Peyer's patch (tissue), 4 donors: ENCODE measurements around the gene TMEM260.

Source experiments
- POLR2A ChIP-seq, 2 donors: fragments of 450-650 bp; IDR thresholded peaks; one replicate each; pipeline ENCODE4 v1.5.1; 2017; ENCODE audit warnings: antibody characterized with exemption in 2 of 2, mild to moderate bottlenecking in 2 of 2, moderate library complexity in 2 of 2
- TF ChIP-seq, protein P1 (sequence below), 6 experiments: fragments of 450-650 bp in 4 of 6; fragments of 200-600 bp in 2 of 6; sonication (generic) in 1 of 6; IDR thresholded peaks; one replicate each; pipeline ENCODE4 v1.5.1; 2017 to 2019; ENCODE audit warnings: antibody characterized with exemption in 6 of 6, mild to moderate bottlenecking in 3 of 6, moderate library complexity in 1 of 6

DNA sequence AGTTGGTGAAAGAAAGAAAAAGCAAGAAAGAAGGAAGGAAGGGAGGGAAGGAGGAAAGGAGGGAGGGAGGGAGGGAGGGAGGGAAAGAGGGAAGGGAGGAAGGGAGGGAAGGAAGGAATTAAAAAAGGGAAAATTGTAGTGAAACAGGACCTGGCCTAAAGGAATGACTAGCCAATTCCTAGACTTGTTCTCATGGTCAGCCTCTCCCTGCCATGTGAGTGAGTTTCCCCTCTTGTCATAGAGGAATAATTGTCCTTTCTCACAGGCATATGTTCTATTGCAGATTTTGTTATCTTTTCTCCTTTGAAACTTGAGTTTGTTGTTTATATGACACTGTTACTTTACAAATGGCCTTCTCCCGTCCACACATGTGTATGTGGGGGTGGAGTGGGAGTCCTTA, 81.9 kb downstream of the TMEM260 start:
- TF ChIP-seq, protein P1, sequence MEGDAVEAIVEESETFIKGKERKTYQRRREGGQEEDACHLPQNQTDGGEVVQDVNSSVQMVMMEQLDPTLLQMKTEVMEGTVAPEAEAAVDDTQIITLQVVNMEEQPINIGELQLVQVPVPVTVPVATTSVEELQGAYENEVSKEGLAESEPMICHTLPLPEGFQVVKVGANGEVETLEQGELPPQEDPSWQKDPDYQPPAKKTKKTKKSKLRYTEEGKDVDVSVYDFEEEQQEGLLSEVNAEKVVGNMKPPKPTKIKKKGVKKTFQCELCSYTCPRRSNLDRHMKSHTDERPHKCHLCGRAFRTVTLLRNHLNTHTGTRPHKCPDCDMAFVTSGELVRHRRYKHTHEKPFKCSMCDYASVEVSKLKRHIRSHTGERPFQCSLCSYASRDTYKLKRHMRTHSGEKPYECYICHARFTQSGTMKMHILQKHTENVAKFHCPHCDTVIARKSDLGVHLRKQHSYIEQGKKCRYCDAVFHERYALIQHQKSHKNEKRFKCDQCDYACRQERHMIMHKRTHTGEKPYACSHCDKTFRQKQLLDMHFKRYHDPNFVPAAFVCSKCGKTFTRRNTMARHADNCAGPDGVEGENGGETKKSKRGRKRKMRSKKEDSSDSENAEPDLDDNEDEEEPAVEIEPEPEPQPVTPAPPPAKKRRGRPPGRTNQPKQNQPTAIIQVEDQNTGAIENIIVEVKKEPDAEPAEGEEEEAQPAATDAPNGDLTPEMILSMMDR (IDR thresholded peaks at IDR 0.05): no peak
- TF ChIP-seq POLR2A (IDR thresholded peaks at IDR 0.05): no peak
